HG02759 (cell line): ENCODE results near the gene PARP16.
A peak's percentile ranks its signal among the peaks of the same experiment; 100 is the strongest.

Experiments used
- ATAC-seq: cut with Tn5 transposase; IDR thresholded peaks from one replicate; pipeline ENCODE4 v1.9.1; 2021; ENCODE audit warnings: mild to moderate bottlenecking, moderate library complexity; ENCODE audit not compliant: unreplicated experiment

Gene PARP16, protein sequence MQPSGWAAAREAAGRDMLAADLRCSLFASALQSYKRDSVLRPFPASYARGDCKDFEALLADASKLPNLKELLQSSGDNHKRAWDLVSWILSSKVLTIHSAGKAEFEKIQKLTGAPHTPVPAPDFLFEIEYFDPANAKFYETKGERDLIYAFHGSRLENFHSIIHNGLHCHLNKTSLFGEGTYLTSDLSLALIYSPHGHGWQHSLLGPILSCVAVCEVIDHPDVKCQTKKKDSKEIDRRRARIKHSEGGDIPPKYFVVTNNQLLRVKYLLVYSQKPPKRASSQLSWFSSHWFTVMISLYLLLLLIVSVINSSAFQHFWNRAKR

GRCh38 chr15:65286704-65287519 is at the start of gene PARP16:
Gene PARP16, minus strand, starts transcription at chr15:65286883. Its CDS starts 457 bp downstream, at chr15:65286426.
- peak; percentile 95 for ATAC-seq

- ATAC-seq: no peak
Measured at GRCh38 chr15:65335278-65336055, 48.8 kb upstream of the PARP16 start.

- no peak for ATAC-seq
Measured at GRCh38 chr15:65334586-65335231, 48.0 kb upstream of the PARP16 start.

- no peak for ATAC-seq
Measured at GRCh38 chr15:65333856-65334255, 47.2 kb upstream of the PARP16 start.

DNA sequence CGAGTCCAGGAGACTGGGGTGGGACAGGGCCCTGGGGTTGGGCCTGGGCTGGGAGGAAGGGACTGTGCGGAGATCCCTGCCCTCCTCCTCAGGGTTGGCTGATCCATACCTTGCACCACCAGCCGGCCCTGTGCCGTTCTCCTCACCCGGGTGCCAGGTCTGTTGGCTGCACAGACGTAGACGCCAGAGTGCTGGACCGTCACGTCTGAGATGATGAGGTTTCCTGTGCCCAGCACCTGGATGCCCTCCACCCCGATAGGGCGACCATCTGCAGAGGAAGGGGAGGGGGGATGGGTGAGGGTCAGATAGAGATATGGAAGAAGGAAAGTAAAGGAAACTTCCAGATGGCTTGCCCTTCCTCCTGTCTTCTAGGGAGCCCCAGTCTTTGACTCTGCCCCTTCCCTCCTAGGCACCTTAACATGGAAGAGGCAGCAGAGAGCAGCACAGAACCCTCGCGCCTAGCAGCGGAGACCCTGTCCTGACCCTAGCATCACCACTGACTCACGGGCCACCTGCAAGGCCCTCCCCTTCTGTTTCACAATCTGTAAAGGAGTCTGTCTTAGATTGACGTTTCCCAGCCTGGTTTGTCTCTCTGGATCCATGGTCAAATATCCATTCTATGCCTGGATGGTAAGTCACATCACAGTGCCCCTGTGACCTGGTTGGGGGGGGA is 46.6 kb upstream of the PARP16 start:
- ATAC-seq: no peak

GRCh38 chr15:65332391-65333147 is 45.9 kb upstream of the PARP16 start:
- no peak for ATAC-seq

DNA sequence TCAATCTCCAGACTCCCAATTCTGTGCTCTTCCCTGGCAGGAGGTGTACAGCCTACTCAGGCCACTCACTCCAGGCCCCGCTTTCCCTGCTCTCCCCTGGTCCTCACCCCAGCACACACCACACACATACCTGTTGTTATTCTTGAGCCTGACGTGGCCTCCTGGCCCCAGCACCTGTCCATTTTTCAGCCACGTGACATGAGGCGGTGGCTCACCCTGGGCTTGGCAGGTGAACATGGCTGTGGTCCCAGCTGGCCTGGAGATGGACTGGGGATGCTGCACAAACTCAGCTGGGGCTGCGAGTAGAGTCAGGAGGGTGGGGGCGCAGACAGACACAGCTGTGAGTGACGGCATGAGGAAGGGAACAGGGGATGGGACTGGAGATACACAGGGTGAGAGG is 45.1 kb upstream of the PARP16 start:
- no peak for ATAC-seq

GRCh38 chr15:65330934-65331645 is 44.4 kb upstream of the PARP16 start:
- ATAC-seq: no peak

DNA sequence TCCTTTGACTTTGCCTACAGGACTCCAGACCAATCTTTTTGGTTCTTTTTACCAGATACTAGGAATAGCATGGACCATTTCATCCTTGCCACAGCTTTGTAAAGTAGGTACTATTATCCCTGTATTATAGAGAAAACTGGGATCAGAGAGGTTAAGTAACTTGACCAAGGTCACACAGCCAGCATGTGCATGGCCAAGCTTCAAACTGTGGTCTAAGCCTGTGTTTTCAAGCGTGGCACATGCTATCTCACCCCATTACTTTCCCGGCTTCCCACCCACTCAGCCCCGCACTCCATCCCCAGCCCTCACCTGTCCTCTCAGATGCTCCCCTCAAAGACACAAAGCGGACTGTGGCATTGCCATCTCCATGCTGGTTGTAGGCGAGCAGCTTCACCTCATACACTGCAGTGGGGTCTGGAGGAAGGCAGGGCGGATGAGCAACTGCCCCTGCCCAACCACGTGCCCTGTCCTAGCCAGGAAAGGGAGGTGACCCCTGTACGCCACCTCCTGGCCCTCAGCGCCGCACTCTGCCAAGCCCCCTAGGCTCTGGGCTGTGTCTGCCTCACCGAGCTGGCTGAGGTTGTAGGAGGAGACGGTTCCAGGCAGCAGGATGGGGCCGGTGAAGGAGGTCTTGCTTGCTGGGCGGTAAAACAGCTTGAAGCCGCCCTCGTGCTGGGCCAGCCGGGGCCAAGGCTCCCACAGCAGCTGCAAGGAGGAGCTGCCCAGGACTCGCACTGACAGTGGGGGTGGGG is 43.5 kb upstream of the PARP16 start:
- ATAC-seq: no peak

- no peak for ATAC-seq
Measured at GRCh38 chr15:65329288-65329983, 42.8 kb upstream of the PARP16 start.

DNA sequence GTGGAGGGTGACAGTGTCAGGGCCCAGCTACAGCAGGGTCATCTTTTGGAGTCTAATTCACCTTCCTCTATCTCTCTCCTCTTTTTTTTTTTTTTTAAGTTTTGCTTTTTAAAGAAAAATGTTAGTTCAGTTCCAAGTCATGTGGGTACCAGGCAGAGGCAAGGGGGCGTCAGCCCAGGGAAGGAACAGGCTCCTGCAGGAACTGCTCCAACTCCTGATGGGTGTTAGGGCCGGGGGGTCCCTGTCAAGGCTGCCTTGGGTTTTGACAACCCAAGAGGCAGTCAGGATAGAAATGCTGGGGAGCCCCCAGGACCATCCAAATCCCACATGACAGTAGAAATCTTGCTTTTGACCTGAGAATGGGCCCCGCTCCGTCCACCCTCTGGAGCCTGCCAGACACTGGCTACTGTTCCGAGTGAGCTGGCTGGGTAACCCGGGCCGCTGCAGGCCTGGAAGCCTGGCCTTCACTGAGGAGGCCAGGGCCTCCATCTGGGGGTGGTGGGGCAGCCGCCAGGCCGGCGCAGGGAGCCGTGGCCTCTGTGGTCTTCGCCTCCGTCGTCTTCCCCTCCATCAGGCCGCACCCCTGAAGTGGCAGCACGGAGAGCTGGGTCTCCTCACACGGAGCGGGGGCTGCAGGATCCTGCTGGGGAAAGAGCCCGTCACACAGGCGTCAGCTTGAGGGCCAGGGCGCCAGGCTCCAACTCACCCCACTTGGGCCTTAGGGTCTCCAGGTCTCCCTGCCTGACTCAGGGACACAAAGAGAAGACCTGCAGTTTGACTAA is 42.0 kb upstream of the PARP16 start:
- ATAC-seq: no peak

- no peak for ATAC-seq
Measured at GRCh38 chr15:65327651-65328393, 41.1 kb upstream of the PARP16 start.

DNA sequence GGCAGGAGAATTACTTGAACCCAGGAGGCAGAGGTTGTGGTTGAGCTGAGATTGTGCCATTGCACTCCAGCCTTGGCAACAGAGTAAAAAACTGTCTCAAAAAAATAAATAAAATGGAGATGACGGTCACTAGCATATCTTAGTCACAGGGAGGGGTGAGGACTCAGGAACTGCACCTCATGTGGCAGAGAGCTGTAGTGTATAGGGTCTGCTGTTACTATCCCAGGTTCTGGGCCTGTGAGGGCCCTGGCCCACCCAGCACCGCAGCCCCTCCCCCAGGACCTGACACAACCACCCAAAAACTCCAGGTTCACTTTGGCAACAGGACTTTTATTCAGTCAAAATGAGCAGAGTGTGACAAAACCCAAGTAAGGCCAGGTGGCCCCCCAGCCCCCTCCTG is 40.1 kb upstream of the PARP16 start:
- ATAC-seq: no peak

- ATAC-seq: no peak
Measured at GRCh38 chr15:65326117-65326526, 39.4 kb upstream of the PARP16 start.

DNA sequence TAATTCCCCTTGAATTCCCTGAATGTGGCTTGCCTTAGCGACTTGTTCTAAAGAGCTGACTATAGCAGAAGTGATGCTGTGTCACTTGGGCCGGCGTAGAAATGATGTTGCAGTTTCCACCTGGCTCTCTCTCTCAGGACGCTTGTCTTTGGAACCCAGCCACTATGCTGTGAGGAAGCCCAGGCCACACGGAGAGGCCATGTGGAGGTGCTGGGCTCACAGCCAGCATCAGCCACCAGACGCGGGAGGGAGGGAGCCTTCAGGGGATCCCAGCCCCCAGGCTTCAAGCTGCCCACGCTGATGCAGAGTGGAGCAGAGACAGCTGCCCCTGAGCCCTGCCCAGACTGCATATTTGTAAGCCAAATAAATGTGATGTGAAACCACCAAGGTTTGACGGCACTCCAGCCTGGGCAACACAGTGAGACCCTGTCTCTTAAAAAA is 36.4 kb upstream of the PARP16 start:
- no peak for ATAC-seq

DNA sequence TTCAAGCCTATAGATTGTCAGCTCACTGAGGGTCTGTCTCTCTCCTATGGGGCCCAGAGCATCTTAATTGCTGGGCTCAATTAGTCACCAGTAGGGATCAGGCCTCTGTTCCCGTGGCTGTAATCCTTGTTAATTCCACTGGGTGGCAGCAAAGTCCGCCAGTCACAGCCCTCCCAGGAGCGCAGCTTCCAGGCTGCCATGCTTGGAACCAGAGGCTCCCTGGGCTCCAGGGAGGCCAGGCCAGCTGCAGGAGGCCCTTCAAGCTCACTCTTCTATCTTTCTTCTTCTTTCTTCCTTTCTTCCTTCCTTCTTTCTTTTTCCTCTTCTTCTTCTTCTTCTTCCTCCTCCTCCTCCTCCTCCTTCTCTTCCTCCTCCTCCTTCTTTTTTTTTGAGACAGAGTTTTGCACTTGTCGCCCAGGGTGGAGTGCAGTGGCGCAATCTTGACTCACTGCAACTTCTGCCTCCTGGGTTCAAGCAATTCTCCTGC is 32.2 kb upstream of the PARP16 start:
- peak; percentile 45 for ATAC-seq
